DND-41 (cell line): Measurements from ENCODE around the gene CREB3L1.

Source experiments
- ATAC-seq: fragments of 200-7000 bp; cut with Tn5 transposase; 3 replicates; pipeline ENCODE4 v1.9.1; 2021; ENCODE audit warnings: low read depth; ENCODE audit not compliant: insufficient read depth
- DNase-seq: peaks from one replicate; pipeline ENCODE4 v3.0.0-alpha.2; 2020
- H2AFZ ChIP-seq: 2 replicates; pipeline ENCODE4 v1.6.0; 2012; ENCODE audit warnings: low read depth, low read length
- H3K27ac ChIP-seq: 2 replicates; pipeline ENCODE4 v1.5.1; 2012; ENCODE audit warnings: low read length, inconsistent platforms
- H3K27me3 ChIP-seq: fragments of 200-600 bp; sonication (generic); 2 replicates; pipeline ENCODE4 v1.6.0; 2012; ENCODE audit warnings: low read length, mild to moderate bottlenecking, inconsistent platforms; ENCODE audit not compliant: insufficient read depth, poor library complexity
- H3K36me3 ChIP-seq: 2 replicates; pipeline ENCODE4 v1.5.1; 2012; ENCODE audit warnings: low read length, inconsistent platforms; ENCODE audit not compliant: insufficient read depth
- H3K4me1 ChIP-seq: 2 replicates; pipeline ENCODE4 v1.5.1; 2012; ENCODE audit warnings: mild to moderate bottlenecking, low read length; ENCODE audit not compliant: insufficient read depth
- H3K4me2 ChIP-seq: 2 replicates; pipeline ENCODE4 v1.6.0; 2012; ENCODE audit warnings: mild to moderate bottlenecking, moderate library complexity, low read length, inconsistent platforms; ENCODE audit not compliant: insufficient read depth
- H3K4me3 ChIP-seq, 2 experiments: fragments of 200-600 bp in 1 of 2; shearing (Covaris generic) in 1 of 2; 2 replicates each; pipeline ENCODE4 v1.5.1; 2012 to 2016; ENCODE audit warnings: inconsistent platforms in 2 of 2, low read length in 2 of 2, mild to moderate bottlenecking in 2 of 2, low read depth in 1 of 2, moderate library complexity in 1 of 2
- H3K79me2 ChIP-seq: 2 replicates; pipeline ENCODE4 v1.6.0; 2012; ENCODE audit warnings: low read length, inconsistent platforms; ENCODE audit not compliant: insufficient read depth
- H3K9ac ChIP-seq: 2 replicates; pipeline ENCODE4 v1.6.0; 2012; ENCODE audit warnings: low read depth, mild to moderate bottlenecking, inconsistent platforms, low read length, moderate library complexity
- H3K9me3 ChIP-seq: 2 replicates; pipeline ENCODE4 v1.5.1; 2012; ENCODE audit warnings: low read length, moderate library complexity, mild to moderate bottlenecking, inconsistent platforms; ENCODE audit not compliant: insufficient read depth, severe bottlenecking
- H4K20me1 ChIP-seq: 2 replicates; pipeline ENCODE4 v1.6.0; 2012; ENCODE audit warnings: low read length; ENCODE audit not compliant: insufficient read depth
- CTCF ChIP-seq: IDR thresholded peaks from 2 replicates; pipeline ENCODE4 v1.5.1; 2012; ENCODE audit warnings: borderline replicate concordance, low read length, moderate library complexity, mild to moderate bottlenecking; ENCODE audit not compliant: poor library complexity, severe bottlenecking; ENCODE audit errors: extremely low read depth
- EZH2 ChIP-seq: IDR thresholded peaks from 3 replicates; pipeline ENCODE4 v1.6.1; 2012; ENCODE audit warnings: borderline replicate concordance, low read depth, mild to moderate bottlenecking, moderate library complexity, low read length, inconsistent platforms; ENCODE audit not compliant: severe bottlenecking

Gene CREB3L1

GRCh38 chr11:46251954-46252353 is 25.5 kb upstream of the CREB3L1 start:
- Histone ChIP-seq H3K27ac (no peak overlapping the region), H2AFZ (no peak overlapping the region), H3K4me2 (no peak overlapping the region), H3K4me3 (no peak overlapping the region), H3K79me2 (no peaks in the 10 kb centered on the region), H3K4me1 (no peaks in the 10 kb centered on the region), H3K27me3 (no peaks in the 10 kb centered on the region), H3K36me3 (no peaks in the 10 kb centered on the region), H3K9me3 (no peaks in the 10 kb centered on the region), H3K9ac (no peak overlapping the region), H4K20me1 (no peaks in the 10 kb centered on the region)
- DNase-seq (no peak), ATAC-seq (no peak)
- TF ChIP-seq EZH2 (no peak), CTCF (no peak)

GRCh38 chr11:46252373-46252914 is 25.0 kb upstream of the CREB3L1 start:
- no peaks in the 10 kb centered on the region for H3K27me3 ChIP-seq
- no peak for TF ChIP-seq EZH2
- no peak for TF ChIP-seq CTCF
- H4K20me1 ChIP-seq: no peaks in the 10 kb centered on the region
- H3K4me1 ChIP-seq: no peaks in the 10 kb centered on the region
- no peak for ATAC-seq
- H3K36me3 ChIP-seq: no peaks in the 10 kb centered on the region
- no peaks in the 10 kb centered on the region for H3K9me3 ChIP-seq
- no peak overlapping the region for H3K4me2 ChIP-seq
- DNase-seq: no peak
- no peak overlapping the region for H3K4me3 ChIP-seq
- H3K27ac ChIP-seq: no peak overlapping the region
- H3K9ac ChIP-seq: no peak overlapping the region
- no peaks in the 10 kb centered on the region for H3K79me2 ChIP-seq
- no peak overlapping the region for H2AFZ ChIP-seq

- H3K4me1 ChIP-seq: no peaks in the 10 kb centered on the region
- ATAC-seq: no peak
- H3K79me2 ChIP-seq: no peaks in the 10 kb centered on the region
- no peak for DNase-seq
- no peak overlapping the region for H3K4me2 ChIP-seq
- no peak overlapping the region for H3K4me3 ChIP-seq
- H3K27ac ChIP-seq: no peak overlapping the region
- no peaks in the 10 kb centered on the region for H3K9me3 ChIP-seq
- no peak overlapping the region for H3K9ac ChIP-seq
- H2AFZ ChIP-seq: no peak overlapping the region
- no peaks in the 10 kb centered on the region for H4K20me1 ChIP-seq
- TF ChIP-seq CTCF: no peak
- TF ChIP-seq EZH2: no peak
- H3K36me3 ChIP-seq: no peaks in the 10 kb centered on the region
- H3K27me3 ChIP-seq: no peaks in the 10 kb centered on the region
Observed at GRCh38 chr11:46253258-46254132, 24.0 kb upstream of the CREB3L1 start.
